PC-3 (cell line): ENCODE results near the gene ILDR1.

Experiments
- EZH2 ChIP-seq: fragments of 300-600 bp; sonication (generic); IDR thresholded peaks from one replicate; pipeline ENCODE4 v1.6.1; 2017; ENCODE audit warnings: antibody characterized with exemption, mild to moderate bottlenecking, low read length; ENCODE audit not compliant: unreplicated experiment
- TF ChIP-seq, protein P1 (sequence below): fragments of 300-600 bp; sonication (generic); conservative IDR thresholded peaks from 2 replicates; pipeline ENCODE4 v1.5.1; 2017; ENCODE audit warnings: antibody characterized with exemption, low read depth, mild to moderate bottlenecking, low read length

DNA sequence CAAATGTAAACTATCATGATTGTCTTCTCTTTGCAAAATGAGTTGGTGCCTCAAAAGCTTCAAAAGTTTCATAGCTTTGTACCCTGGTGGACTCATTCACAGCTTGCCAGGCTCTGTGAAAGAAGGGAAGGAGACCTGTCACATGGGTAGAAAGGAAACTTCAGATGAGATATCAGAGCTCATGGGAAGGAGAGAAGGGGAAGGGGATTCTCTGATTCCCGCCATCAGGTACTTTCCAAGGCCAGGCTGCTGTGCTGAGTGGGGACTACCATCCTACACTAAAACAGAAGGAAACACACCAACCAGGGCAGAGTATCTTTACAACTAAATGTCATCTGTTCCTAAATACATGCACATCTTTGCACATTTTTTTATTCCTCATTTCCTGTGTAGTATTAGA is 9.2 kb downstream of the ILDR1 start:
- TF ChIP-seq, protein P1, sequence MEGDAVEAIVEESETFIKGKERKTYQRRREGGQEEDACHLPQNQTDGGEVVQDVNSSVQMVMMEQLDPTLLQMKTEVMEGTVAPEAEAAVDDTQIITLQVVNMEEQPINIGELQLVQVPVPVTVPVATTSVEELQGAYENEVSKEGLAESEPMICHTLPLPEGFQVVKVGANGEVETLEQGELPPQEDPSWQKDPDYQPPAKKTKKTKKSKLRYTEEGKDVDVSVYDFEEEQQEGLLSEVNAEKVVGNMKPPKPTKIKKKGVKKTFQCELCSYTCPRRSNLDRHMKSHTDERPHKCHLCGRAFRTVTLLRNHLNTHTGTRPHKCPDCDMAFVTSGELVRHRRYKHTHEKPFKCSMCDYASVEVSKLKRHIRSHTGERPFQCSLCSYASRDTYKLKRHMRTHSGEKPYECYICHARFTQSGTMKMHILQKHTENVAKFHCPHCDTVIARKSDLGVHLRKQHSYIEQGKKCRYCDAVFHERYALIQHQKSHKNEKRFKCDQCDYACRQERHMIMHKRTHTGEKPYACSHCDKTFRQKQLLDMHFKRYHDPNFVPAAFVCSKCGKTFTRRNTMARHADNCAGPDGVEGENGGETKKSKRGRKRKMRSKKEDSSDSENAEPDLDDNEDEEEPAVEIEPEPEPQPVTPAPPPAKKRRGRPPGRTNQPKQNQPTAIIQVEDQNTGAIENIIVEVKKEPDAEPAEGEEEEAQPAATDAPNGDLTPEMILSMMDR, result no peak
- no peak for TF ChIP-seq EZH2
